ENCODE data around the gene RSPH1.
A peak's percentile ranks its signal among the peaks of the same experiment; 100 is the strongest.

Gene RSPH1

DNA sequence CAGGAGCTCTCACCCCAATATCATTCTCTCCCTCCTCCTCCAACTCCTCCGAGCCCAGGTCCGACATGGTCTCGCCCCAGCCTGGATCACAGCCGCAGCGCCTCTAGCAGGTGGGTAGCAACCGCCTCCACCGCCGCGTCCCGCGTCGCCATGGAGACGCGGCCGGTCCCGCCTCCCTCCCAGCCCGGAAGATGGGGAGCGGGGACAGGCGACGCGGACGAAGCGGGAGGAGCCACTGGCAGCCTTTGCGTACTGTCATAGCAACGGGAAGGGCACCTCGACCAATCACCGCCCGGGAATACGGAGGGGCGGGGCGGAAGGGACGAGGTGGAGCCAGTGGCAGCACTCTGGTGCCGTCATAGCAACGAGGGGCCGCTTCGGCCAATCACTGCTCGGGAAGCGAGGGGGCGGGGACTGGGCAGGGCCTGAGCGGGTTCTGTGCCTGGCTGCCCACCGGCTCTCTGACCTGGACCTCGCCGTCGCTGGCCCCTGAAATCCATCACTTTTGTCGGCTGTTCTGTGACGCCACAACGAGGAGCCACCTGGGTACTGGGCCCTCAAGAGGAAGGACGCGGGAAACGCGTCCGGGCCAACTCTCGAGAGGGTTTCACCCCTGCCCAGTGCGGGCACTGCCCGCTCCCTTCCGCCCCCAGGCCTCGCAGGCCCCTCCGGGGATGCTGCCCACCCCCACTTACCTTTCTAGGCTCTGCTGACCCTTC, at the start of gene RSPH1:
Gene RSPH1, minus strand, starts transcription at position 105 of the 719 bp plus-strand sequence. Its CDS starts 38 bp downstream, at position 67.
- peak; percentile 98 for DNase-seq

DNA sequence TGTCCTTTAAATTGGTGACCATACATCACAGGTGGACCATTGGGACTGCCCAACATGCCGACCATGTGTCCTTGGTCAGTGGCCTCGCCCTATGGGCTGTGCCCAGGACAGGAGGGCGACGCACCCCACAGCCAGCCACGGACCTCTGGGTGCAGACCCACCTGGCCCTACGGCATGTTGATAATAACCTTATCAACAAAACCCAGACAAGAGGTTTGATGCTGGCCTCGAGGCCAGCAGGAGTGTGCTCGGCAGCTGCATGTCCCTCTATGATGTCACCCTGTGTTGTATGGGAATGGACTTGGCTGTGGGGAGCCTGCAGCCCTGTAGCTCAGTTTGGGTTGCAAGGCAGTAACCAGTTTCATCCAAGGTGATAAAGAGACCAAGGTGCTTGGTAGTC, 49.7 kb upstream of the RSPH1 start:
- no peak for DNase-seq

DNA sequence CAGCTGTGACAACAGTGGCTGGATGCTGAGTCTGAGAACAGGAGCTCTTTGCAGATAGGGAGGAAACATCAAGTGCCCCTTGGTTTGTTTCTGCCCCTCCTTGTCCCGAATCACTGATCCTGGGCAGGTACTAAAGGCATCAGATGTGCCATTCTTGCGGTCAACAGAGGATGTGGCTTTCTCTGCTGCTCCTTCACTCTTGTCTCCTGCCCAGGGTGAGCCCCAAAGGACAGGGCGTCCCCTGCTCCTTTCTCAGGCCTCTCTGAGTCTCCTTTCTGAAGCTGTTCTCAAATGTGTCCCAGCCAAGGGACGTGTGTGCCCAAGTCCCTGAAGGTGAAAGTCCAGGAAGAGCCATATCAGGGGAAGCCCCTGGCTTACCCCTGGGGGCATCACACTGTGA, 49.3 kb upstream of the RSPH1 start:
- no peak for DNase-seq

DNA sequence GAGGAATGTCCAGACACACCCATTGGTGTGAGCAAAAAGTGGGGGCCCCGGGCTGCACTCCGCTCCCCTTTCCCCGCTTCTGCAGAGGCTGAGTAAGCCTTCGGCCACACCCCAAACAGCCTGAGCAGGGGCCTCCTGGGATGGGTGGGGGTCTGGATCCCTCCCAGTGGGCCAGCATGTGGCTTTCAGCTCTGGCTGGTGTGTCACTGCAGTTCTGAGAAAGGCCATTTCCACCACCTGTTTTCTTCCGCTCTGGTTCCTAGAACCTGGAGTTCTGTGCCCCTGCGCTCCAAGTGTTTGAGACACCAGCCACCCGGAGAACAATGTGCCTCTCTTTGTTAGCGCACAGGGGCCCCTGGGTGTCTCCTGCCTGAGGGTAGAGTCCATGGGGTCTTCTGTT, 48.5 kb upstream of the RSPH1 start:
- DNase-seq: no peak

DNA sequence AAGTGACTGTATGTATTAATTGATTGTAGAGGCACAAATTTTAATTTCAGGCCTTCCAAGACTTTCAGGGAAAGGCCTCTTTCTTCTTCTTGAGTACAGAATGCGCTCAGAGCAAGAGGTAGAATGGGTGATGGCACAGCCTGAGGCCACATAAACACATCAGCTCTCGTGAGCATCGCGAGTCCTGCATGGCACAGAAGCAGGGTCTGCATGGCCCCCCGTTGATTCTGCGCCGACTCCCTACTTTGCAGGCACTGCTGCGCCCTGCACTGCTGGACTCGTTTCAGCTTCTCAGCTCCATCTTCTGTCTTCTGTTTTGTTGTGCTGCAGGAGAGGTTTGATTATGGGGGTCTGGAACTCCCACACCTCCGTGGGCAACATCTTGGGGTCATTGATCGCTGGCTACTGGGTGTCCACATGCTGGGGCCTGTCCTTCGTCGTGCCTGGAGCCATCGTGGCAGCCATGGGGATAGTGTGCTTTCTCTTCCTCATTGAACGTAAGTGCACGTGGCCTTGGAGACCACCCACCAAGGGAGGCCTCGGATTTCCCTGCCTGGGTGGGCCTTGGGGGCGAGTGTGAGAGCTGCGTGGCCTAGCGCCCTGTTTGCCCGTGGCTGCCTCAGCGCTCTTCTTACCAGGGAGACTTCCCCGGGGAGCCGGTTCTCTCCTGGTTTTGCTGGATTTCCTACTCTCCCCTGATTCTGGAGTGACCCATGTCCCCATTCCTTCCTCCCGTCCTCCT, 47.3 kb upstream of the RSPH1 start:
- no peak for DNase-seq

DNA sequence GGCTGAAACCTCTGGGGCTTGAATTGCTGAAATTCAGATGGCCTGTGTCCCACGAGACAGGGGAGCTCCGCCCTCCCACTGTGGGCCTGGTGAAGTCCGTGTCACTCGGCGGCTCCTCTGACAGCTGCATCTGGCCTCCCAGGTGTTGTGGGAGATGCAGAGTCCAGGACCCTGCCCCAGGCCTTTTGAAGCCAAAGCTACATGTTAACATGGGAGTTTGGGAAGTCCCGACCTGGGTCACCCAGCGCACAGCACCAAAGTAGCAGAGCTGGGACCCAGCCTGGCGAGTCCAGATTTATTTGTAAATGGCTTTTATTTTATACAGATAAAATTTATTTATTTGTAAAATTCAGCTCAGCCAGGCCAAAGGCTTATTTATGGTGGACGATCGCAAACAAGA, 46.6 kb upstream of the RSPH1 start:
- DNase-seq: no peak

DNA sequence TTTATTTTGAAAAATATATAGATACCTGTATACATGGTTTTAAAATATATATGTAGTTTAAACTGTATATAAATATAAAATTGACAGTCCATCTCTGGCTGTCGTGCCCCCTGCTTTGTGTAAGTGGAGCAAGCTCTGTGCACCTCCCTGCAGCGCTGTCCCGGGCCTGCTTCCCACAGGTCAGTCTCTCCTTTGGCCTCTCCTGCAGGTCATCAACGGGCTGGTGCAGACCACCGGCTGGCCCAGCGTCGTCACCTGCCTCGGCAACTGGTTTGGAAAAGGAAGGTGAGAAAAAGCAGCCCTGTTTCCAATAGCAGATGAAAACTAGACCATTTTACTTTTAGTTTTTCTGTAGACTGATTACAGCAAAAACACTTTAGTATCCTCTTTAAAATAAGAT, 46.2 kb upstream of the RSPH1 start:
- no peak for DNase-seq

DNA sequence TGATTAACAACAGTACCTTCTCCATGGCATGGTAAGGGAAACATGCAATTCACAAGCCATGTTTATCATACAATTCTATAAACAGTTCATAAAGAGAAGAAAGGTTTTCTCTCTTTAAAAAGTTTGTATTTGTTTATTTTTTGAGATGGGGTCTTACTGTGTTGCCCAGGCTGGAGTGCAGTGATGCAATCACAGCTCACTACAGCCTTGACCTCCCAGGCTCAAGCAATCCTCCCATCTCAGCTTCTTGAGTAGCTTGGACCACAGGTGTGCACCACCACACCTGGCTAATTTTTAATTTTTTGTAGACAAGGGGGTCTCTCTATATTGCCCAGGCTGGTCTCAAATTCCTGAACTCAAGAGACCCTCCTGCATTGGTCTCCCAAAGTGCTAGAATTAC, 45.6 kb upstream of the RSPH1 start:
- no peak for DNase-seq

DNA sequence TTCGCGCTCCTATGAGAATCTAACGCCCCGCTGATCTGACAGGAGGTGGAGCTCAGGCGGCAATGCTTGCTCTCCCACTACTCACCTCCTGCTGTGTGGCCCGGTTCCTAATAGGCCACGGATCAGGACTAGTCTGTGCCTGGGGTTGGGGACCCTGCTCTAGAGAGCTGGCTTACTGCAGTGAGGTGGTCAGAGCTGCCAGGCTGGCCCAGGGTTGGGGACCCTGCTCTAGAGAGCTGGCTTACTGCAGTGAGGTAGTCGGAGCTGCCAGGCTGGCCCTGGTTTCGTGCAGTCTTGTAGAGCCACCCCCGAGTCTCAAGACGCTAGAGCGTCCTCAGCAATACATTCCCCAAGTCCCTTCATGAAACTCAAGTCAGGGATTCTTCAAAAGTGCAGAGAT, 45.1 kb upstream of the RSPH1 start:
- DNase-seq: no peak

DNA sequence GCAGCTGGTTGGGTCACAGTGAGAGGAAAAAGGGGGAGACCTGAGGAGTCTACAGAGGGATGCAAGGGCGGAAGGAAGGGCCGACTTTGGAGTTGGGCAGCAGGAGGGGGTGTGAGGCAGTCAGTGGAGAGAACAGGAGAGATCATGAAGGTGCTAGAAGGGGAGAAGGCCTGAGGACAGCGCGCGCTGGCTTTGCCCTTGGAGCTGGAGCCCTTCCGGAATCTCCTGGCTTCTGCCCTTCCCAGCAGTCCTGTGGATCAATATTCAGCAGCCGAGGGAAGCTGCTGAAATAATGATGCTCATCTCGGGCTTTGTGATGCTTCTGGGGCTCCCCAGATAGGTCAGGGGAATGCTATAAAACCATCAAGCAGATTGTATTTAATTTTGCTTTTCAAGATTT, 44.4 kb upstream of the RSPH1 start:
- DNase-seq: no peak

DNA sequence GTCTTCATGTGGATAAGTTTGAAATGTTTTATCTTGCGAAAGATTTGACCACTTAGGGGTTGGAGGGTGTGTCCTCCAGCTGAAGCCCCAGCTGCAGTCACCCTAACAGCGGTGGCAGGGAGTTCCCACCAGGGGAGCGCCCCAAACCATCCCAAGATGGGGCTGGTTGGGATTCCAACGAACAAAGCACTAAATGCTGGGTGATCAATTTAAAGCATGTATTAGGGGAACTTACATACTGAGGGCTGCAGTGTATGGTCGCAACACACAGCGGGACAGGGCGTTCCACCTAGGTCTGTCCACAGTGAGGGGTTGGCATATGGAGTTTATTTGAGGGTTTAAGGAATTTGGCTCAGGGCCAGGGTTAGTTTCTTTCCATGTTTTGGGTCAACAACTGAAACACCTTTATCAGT, 43.9 kb upstream of the RSPH1 start:
- DNase-seq: no peak

DNA sequence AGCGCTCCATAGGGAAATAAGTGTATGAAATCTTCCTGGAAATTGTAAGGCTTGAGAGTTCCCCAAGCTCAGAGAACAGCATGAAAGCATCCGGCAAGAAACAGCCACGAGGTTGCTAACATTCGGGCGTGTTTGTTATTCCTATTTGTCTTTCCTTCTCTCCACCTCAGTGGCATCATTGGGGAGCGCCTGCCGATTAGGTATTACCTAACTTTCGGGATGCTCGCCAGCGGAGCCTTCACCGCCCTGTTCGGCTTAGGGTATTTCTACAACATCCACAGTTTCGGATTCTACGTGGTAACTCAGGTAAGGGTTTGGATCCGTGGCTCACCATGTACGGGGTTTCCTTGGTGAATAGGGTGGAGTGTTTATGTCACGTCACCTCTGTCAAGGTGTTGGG, 43.3 kb upstream of the RSPH1 start:
- DNase-seq: no peak

DNA sequence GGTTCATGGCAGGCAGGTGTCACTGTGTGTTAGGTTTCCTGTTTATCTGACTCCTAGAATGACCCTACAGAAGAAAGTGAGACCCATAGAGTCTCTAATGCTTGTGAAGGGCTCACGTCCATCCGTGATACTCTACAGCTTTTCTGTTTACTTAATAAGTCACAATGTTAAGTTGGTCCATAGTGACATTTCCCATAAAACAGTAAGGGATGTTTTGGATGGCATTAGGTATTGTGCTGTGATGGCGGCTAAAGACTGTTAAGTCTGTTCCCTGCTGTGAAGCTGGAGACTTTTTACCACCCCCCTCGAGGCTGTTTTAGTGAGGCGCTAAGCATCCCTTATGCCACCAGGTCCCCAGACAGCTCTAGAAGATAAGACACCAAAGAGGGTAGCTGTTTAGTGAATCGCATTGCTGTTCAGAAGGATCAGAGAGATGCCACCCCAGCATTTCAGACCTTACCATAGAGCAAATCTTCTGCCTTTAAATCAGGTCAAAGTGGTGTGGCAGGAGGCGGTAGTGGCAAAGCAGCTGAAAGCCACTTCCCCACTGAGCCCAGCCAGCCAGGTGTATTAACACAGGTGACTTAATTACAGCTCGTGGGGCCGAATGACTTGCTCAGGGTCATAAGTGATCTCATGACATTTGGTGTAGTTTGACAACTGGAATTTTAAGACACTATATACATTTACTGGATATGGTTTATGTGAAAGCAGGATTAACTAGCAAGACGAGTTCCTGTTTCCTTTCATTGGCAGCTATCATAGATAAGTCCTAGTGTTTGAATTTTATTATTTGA, 42.7 kb upstream of the RSPH1 start:
- DNase-seq: no peak

DNA sequence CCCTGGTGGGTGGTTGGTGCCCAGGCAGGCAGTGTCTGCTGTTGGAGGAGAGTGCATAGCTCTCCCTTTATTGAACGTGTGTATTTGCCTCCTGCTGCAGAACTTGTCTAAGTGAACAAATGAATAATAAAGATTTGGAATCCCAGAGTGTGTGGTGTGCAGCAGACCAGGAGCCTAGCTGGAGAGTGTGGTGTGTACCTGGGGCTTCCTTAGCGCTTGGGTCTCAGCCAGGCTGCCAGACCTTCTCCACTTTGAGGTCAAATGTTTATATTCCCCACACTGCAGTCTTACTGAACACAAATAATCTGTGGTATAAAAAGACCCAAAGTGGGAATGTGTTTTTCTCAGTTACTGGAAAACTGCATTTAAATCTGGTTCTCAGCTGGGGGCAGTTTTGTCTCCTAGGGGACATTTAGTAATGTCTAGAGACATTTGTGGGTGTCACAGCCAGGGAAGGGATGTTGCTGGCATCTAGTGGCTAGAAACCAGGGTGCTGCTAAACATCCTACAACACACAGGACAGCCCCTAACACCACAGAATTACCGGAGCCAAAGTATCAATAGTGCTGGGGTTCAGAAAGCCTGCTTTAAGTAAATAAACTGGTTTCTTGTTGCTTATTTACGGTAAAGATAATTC, 41.2 kb upstream of the RSPH1 start:
- no peak for DNase-seq

DNA sequence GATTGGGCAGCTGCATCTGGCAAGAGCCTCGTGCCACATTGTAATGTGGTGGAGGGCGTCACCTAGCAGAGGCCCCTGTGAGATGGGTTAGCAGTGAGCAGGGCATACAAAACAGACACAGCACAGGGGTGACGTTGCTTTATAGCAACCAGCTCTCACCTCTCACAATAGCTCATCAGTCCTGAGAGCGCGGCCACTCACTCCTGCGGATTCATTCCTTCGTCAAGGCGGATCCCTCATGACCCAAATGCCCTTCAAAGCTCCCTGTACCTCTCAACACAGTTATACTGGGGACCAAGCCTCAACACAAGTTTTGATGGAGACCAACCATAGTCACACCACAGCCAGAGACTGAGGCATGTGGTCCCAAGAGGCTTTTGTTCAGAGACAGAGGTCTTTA, 40.6 kb upstream of the RSPH1 start:
- no peak for DNase-seq

DNA sequence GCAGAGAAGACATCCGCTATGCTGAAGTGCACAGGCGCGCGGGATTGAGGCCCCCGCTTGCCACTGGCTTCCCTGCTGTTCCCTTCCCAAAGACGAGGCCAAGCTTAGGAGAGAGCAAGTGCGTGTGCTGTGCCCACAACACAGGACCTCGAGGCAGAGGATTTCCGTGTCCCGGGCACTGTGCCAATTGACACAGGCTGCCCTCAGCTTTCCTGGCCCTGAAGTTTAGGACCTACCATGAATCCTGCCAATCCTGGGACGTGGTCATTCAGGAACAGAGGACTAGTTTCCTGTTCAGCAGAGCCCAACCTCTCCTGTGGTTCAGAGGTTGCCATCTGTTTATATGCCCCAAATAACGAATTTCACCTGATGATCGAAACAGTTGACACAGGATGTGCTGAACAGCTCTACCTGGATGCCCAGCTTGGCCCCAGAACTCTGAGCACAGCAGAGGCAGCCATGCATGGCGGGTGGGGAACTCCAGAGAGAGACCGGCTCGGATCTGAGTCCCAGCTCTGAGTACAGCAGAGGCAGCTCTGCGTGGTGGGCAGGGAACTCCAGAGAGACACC, 39.7 kb upstream of the RSPH1 start:
- DNase-seq: no peak

DNA sequence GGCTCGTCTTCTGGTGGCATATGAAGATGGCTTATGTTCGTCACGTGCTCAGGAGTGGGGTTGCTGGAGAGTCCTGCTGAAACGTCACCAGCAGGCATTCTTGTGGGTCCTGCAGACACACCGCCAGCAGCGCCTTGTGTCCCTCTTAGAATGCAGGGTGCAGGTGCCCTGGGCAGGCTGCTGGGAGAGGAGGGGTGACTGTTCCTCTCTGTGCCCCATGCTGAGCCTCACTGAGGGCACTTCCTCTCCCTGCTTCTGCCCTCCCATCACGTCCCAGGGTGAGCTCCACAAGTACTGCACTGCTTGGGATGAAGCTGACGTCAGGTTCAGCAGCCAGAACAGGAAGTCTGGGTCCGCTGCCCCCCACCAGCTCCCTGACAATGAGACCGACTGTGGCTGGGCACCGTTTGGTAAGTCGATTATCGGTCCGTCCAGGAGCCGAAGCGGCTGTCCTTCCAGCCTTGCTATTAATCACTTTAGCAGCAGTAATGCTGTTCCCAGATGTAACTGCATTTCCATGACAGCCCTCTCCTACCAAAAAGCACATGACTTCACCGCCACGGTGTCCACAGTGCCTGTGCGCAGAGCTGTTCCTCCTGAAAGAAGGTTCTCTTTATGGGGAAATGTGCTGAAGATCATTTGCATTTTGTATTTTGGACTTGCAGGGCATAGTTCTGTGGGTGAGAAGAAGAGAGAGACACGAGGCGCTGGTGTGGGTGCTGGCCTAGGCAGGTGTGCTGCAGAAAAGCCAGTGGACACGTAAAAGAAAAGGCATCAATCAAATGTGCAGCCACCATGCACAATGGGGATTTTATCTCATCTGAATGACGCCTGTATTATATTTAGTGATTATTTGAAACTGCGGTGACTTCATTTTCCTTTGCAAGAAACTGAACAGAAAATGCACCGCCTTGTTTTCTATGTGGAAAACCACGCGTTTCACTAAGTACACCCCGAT, 38.7 kb upstream of the RSPH1 start:
- no peak for DNase-seq

DNA sequence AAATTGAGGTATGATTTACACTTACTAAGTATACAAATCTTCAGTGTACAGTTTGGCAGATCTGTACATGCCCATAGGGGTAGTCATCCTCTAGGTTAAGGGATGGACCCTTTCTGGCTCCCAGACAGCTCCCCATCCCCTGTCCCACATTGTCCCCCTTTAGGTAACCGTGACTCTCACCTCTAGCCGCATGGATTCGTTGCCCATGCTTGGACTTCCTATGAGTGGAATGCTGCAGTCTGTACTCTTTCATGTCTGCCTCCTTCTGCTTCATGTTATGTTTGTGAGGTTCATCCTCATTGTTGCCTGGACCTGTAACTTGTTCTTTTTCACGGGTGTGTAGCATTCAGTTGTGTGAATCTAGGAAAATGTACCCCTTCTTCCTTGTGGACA, 37.9 kb upstream of the RSPH1 start:
- no peak for DNase-seq

DNA sequence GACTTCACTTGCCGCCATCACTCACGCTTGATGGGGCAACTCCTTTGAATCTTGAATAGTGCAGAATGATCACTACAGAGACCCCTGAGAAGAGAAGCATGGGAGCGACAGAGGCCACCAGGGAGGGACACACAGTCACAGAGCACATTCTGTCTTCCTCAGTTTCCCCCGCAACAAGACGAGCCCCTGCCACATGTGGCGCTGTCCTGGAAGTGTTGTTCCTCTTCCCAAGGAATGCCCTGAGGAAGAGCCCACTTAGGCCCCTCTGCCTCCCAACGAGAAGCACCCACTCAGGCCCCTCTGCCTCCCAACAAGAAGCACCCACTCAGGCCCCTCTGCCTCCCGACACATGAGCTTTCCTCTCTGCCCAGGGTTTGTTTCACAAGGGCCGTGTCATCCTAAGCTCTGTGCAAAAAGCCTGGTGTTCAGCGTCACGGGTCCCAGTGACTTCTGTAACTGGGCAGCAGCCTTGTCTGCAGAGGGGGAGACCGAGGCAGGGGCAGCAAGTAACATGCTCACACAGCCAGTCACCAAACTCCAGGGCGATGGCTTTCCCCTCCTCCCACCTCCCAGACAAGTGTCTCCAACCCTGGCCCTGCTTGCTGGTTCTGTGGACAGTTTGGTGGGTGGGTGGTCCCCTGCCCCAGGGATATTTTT, 37.4 kb upstream of the RSPH1 start:
- no peak for DNase-seq

DNA sequence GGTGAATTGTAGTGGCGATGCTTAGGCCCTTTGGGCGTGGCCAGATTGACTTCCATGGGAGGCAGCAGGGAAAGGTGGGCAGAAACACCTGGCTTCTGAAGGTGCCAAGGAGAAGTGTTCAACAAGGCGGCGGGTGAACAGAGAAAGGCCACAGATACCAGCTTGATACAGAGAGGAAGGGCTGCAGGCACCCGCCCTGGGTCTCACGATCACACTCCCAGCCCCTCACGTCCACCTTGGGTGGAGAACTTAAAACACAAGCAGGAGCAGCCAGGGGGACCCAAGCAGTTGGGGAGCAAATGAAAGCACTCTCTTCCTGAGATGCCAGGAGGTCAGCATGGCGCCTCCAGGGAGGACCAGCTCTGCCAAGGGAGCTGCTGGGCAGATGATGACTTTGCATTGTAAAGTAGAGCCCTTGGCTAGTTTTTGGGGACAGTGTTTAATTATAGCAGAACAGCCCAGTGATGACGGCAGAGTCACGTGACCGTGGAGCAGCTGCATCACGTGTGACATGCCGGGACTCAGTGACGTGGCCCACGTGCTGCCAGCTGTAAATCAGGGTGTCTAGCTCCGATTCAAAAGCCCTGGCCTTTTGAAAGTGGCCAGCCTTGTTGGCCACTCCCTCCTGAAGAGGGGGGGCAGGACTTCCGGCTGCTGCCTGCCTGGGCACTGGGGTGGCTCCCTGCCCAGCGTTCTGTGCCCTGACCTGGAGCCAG, 36.6 kb upstream of the RSPH1 start:
- no peak for DNase-seq

DNA sequence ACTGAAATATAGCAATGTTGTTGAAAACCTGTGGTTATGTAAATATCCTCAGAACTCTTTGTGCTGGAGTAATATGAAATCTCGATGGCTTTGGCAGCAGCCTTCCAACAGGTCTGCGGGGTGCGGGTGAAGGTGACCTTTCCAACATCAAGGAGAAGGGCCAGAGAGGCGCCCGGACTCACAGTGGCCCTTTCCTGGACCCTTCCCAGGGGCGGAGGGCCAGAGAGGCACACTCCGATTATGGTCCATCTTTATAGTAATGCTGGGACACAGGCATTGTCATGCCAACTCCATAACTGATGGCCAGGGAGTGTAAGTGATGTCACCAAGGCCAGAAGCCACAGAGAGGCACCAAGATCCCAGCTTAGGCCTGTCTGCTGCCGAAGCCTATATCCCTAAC, 35.7 kb upstream of the RSPH1 start:
- DNase-seq: no peak
